Right atrium auricular region (tissue), 2 donors: ENCODE measurements around the gene PTPN23. TPM values are rescaled to one million over a fixed set of nuclear protein-coding genes. Genes with fewer than 3 reads are reported as not detected.
A peak's percentile ranks its signal among the peaks of the same experiment; 100 is the strongest.

Source experiments
- DNase-seq: peaks from one replicate; pipeline ENCODE4 v3.0.0-alpha.2; 2019; ENCODE audit warnings: low spot score
- H3K27ac ChIP-seq, 2 donors: fragments of 200-600 bp; sonication (generic); 1 replicate in 1 of 2; 2 replicates in 1 of 2; pipeline ENCODE4 v1.5.1; 2016 to 2019
- H3K27me3 ChIP-seq, 2 donors: fragments of 200-600 bp; sonication (generic); one replicate each; pipeline versions ENCODE4 v1.5.1 to v1.6.0; 2017 to 2019
- H3K36me3 ChIP-seq: fragments of 200-600 bp; sonication (generic); one replicate; pipeline ENCODE4 v1.5.1; 2016
- H3K4me1 ChIP-seq, 2 donors: fragments of 200-600 bp; sonication (generic); one replicate each; pipeline versions ENCODE4 v1.5.1 to v1.6.0; 2017 to 2019
- H3K4me3 ChIP-seq, 2 donors: fragments of 200-600 bp; sonication (generic); 1 replicate in 1 of 2; 2 replicates in 1 of 2; pipeline ENCODE4 v1.5.1; 2017 to 2019; ENCODE audit warnings: mild to moderate bottlenecking in 1 of 2, moderate library complexity in 1 of 2
- H3K9me3 ChIP-seq, 2 donors: fragments of 200-600 bp; sonication (generic); one replicate each; pipeline ENCODE4 v1.5.1; 2019
- CTCF ChIP-seq, 2 donors: fragments of 200-600 bp; sonication (generic); IDR thresholded peaks; one replicate each; pipeline ENCODE4 v1.5.1; 2019; ENCODE audit warnings: antibody characterized with exemption in 2 of 2
- total RNA-seq, 2 donors: library from RNA; depleted of rRNA; stranded (reverse); fragments of >200 nt; gene quantifications; one replicate each; pipeline ENCODE4 v1.1.0, GENCODE V29; 2016

The PTPN23 gene
- total RNA-seq, 2 donors from 2014 or later: 13.7 to 18.8 TPM

DNA sequence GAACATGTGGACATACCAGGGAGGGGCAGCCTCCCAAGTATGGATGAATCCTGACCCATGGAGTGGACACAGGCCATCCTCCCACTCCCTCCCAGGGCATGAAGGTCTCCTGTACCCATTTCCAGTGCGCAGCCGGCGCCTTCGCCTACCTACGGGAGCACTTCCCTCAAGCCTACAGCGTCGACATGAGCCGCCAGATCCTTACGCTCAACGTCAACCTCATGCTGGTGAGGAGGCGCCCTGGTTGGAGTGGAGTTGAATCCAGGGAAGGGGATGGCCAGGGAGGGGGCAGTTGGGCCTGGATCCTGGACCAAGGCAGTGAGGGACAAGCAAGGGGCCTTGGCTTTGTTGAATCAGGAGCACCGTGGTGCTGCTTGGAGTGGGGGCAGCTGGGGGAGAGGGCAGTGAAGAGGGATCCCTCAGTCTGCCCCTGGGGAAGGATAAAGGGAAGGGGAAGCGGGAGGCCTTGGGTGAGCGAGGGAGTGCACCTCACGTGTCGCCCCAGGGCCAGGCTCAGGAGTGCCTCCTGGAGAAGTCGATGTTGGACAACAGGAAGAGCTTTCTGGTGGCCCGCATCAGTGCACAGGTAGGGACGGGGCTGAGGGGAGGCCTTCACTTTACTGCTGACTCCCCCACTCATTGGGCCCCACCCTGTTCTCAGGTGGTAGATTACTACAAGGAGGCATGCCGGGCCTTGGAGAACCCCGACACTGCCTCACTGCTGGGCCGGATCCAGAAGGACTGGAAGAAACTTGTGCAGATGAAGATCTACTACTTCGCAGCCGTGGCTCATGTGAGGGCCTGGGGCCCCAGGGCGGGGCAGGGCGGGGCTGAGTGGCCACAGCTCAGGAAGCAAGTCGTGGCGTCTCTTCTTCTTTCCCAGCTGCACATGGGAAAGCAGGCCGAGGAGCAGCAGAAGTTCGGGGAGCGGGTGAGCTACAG, 25.3 kb downstream of the PTPN23 start:
- Histone ChIP-seq H3K4me1 (peaks cover 0 to 21% of the 10 kb centered on the region in 2 donors), H3K9me3 (no peaks in the 10 kb centered on the region), H3K27me3 (no peaks in the 10 kb centered on the region), H3K27ac (peak overlapping the region in 1 of 2 donors; percentile 43), H3K36me3 (peaks cover 49% of the 10 kb centered on the region), H3K4me3 (no peak overlapping the region)
- no peak for TF ChIP-seq CTCF (IDR thresholded peaks at IDR 0.05)
- DNase-seq: no peak

DNA sequence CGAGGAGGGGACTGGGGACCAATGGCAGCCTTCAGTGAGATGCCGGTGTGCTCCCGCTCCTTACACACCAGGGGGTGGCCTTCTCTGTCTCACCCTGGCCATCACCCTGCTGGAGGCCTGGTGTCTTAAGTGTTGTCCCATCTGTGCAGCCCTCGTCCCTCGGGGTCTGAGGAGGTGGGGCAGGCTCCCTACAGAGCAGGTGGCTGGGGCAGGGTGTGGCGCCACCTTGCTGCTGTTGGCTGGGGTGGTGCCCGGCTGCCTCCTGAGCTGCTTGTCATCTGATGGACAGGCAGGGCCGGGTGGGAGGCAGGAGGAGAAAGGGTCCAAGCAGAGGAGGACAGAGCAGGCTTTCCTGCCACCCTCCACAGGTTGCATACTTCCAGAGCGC, 25.9 kb downstream of the PTPN23 start:
- no peaks in the 10 kb centered on the region for H3K9me3 ChIP-seq
- H3K27me3 ChIP-seq: no peaks in the 10 kb centered on the region
- H3K4me1 ChIP-seq: peaks cover 0 to 21% of the 10 kb centered on the region in 2 donors
- no peak overlapping the region for H3K27ac ChIP-seq
- DNase-seq: no peak
- no peak for TF ChIP-seq CTCF (IDR thresholded peaks at IDR 0.05)
- peaks cover 56% of the 10 kb centered on the region for H3K36me3 ChIP-seq
- no peak overlapping the region for H3K4me3 ChIP-seq

DNA sequence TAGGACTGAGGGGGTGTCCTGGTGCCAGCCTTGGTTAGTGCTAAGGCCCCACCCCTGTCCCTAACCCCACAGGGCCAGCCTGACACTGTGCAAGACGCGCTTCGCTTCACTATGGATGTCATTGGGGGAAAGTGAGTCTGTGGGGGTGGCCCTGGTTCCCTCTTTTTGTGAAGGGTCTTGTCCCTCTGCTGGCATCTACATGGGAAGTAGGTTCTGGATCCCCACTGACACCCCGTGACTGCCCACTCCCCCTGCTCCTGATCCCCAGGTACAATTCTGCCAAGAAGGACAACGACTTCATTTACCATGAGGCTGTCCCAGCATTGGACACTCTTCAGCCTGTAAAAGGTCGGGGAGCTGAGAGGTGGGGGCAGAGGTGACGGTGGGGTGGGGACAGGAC, 26.4 kb downstream of the PTPN23 start:
- no peaks in the 10 kb centered on the region for H3K9me3 ChIP-seq
- DNase-seq: no peak
- TF ChIP-seq CTCF (IDR thresholded peaks at IDR 0.05): no peak
- peaks cover 61% of the 10 kb centered on the region for H3K36me3 ChIP-seq
- no peaks in the 10 kb centered on the region for H3K27me3 ChIP-seq
- H3K4me3 ChIP-seq: no peak overlapping the region
- H3K4me1 ChIP-seq: peaks cover 0 to 21% of the 10 kb centered on the region in 2 donors
- no peak overlapping the region for H3K27ac ChIP-seq

GRCh38 chr3:47407896-47408838, 27.3 kb downstream of the PTPN23 start:
- Histone ChIP-seq H3K27me3 (no peaks in the 10 kb centered on the region), H3K36me3 (peaks cover 70% of the 10 kb centered on the region), H3K27ac (no peak overlapping the region), H3K9me3 (no peaks in the 10 kb centered on the region), H3K4me1 (peaks cover 0 to 21% of the 10 kb centered on the region in 2 donors), H3K4me3 (no peak overlapping the region)
- TF ChIP-seq CTCF (IDR thresholded peaks at IDR 0.05): no peak
- no peak for DNase-seq

DNA sequence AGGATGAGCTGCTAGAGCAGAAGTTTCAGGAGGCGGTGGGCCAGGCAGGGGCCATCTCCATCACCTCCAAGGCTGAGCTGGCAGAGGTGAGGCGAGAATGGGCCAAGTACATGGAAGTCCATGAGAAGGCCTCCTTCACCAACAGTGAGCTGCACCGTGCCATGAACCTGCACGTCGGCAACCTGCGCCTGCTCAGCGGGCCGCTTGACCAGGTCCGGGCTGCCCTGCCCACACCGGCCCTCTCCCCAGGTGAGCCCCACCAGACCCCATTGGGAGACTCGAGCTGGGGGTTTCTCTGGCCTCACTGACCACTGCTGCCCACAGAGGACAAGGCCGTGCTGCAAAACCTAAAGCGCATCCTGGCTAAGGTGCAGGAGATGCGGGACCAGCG, 28.0 kb downstream of the PTPN23 start:
- no peak for TF ChIP-seq CTCF (IDR thresholded peaks at IDR 0.05)
- Histone ChIP-seq H3K4me3 (no peak overlapping the region), H3K9me3 (no peaks in the 10 kb centered on the region), H3K27me3 (no peaks in the 10 kb centered on the region), H3K36me3 (peaks cover 77% of the 10 kb centered on the region), H3K4me1 (peaks cover 0 to 21% of the 10 kb centered on the region in 2 donors), H3K27ac (no peak overlapping the region)
- DNase-seq: no peak
